ENCODE measurements around the gene SRD5A3.

- TF ChIP-seq CTCF (IDR thresholded peaks at IDR 0.05; ENCODE audit: borderline replicate concordance, extremely low read depth, low read length, poor library complexity, severe bottlenecking) (no peak), EZH2 (IDR thresholded peaks at IDR 0.05; ENCODE audit: borderline replicate concordance, low read depth, low read length, severe bottlenecking) (no peak)
Observed at GRCh38 chr4:55386840-55387239, 40.8 kb downstream of the SRD5A3 start.

Measured in DND-41 (cell line).